GM19372 (cell line): ENCODE measurements around the gene LILRA6.
"Not testable (repeated sequence)": the region's sequence is repeated elsewhere in the genome, so short reads cannot be mapped to it uniquely, and the experiment has no call there.

Source experiments
- ATAC-seq: cut with Tn5 transposase; IDR thresholded peaks from one replicate; pipeline ENCODE4 v1.9.1; 2021; ENCODE audit warnings: mild to moderate bottlenecking, low read depth, moderate library complexity; ENCODE audit not compliant: unreplicated experiment

The LILRA6 gene

DNA sequence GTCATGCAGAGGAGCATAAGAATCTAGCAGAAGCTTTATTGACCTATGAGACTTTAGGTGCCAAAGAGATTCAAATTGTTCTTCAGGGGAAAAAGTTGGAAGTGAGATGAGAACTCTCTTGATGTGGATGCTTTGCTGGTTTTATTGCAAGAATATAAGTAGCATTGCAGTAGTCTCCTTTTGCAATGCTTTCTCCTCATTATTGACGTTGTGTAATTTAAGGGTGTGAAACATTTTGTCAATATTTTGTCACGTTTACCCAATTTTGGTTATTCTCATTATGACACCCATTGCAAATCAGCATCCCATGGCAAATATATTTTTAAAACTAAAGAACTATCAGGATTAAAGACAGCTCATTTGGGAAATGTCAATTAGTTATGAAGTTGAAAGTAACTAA is 26.3 kb upstream of the LILRA6 start:
- ATAC-seq, result no peak

DNA sequence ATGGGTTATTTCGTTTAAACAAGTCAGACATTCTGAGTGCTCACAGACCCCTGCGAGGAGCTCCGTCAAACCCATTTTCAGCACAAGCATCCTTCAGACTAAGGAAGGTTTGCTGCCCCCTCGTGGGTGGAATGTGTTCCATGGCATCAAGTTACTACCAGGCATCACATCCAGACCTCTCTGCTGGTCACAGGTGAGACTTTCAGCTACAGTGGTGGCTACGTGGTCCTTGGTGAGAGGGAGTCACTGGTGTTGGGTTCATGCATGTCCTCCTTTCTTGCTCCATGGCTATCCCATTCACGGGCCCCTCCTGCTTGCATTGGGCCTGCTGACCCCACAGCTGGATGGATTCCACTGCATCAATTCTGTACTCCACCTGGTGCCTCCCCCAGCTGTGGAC is 23.5 kb upstream of the LILRA6 start:
- no peak for ATAC-seq

DNA sequence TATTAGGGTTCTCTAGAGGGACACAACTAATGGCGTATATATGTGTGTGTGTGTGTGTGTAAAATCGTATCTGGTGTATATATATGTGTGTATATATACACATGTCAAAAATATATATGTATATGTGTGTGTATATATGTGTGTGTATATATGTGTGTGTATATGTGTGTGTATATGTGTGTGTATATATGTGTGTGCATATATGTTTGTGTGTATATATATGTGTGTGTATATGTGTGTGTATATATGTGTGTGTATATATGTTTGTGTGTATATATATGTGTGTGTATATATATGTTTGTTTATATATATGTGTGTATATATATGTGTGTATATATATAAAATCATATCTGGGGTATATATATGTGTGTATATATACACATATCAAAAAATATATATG is 19.9 kb upstream of the LILRA6 start:
- ATAC-seq, result no peak

DNA sequence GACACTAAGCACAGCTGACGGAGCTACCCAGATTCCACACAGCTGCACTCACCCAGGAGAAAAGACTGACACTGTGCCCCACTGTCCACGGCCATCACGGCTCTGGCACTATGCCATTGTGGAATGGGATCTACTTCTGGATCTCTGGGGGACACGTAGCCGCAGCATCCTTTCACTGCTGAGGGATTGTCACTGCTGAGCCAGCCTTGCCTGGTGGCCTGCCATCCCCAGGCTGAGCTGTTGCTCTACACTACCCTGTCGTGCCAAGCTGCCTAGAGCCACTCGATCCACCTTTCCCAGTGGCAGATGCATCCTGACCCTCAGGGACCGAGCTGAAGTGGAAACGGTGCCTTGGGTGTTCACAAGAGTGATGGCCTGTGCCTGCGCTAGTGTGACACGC is 19.5 kb upstream of the LILRA6 start:
- ATAC-seq, result no peak

DNA sequence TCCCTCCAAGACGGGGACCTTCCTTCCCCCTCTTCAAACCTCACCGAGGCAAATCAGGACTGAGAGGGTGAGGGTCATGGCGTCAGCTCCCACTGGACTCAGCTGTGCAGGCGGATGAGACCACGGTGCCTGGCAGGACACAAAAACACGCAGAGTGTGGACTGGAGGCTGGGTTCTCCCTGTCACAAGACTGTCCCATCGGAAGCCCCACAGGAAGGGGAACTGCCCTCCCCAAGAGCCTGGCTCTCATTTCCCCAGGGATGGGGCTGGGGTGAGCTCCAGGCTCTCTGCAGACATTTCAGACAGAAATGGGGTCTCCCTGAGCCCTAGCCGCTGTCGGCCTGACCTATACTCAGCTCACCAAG is 14.5 kb upstream of the LILRA6 start, which contains the start of gene LILRB5:
Gene LILRB5 (minus strand): TSS at position 158 of the 365 bp plus-strand sequence. CDS start 80 bp downstream, at position 78.
- no peak for ATAC-seq

DNA sequence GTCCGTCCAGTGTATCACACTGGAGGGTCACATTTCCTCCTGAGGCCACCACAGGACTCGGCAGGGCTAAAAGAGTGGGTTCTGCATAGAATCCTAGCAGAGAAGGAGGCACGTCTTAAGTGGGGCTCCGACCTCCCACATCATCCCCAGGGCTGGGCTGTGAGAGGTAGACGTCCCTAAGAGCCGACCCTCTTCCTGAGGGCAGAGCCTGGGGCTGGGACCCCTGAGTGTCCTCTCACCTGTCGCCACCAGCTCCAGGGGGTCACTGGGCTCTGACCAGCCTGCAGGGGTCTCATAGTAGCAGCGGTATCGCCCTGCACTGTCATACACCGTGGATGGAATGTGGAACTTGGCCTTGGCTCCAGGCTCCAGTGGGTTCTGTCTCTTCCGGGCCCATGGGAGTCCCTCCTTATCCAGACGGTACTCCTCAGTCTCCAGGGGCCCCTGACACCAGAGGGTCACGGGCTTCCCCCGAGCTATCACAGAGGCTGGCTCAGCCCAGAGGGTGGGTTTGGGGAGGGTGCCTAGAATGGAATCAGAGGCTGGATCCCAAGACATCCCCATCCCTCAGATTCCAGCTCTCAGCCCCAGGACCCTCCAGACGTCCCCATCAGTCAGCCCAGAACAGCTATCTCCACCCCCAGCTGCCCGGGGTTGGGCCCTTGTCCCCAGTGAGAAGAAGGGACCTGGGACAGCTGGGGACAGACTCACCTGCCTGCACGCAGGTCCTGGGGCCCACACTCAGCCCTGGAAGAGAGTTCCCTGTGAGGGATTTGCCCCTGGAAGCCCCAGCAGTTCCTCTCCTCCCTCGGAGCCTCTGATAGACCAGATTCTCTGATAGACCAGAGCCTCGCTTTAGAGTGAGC is 13.9 kb upstream of the LILRA6 start:
- ATAC-seq, result no peak

DNA sequence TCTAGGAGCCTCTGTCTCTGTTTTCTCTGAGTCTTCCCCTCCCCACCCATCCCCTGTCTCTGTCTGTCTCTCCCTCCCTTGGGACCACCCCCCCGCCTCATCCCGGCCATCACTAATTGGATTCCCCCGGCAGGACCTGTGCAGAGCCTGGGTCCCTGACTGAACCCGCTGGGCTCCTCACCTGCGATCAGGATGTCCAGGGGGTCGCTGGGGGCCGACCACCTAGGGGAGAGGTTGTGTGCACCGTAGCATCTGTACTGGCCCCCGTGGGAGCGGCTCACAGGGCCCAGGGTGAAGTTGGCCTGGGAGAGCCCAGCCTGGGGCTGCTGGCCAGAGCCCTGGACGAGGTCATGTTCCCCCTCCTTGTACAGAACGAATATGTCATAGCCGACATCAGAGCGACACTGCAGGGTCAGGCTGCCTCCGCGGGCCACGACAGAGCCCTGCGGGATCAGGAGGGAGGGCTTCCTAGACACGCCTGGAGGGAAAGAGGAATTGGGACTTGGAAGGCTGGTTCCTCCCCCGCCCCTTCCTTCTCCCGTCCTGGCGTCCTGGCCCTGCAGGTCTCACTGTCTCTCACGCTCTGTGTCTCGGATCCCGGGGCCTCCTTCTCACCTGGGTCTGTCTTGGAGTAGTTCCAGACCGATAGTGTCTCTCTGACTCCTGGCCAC is 12.7 kb upstream of the LILRA6 start:
- ATAC-seq, result no peak

DNA sequence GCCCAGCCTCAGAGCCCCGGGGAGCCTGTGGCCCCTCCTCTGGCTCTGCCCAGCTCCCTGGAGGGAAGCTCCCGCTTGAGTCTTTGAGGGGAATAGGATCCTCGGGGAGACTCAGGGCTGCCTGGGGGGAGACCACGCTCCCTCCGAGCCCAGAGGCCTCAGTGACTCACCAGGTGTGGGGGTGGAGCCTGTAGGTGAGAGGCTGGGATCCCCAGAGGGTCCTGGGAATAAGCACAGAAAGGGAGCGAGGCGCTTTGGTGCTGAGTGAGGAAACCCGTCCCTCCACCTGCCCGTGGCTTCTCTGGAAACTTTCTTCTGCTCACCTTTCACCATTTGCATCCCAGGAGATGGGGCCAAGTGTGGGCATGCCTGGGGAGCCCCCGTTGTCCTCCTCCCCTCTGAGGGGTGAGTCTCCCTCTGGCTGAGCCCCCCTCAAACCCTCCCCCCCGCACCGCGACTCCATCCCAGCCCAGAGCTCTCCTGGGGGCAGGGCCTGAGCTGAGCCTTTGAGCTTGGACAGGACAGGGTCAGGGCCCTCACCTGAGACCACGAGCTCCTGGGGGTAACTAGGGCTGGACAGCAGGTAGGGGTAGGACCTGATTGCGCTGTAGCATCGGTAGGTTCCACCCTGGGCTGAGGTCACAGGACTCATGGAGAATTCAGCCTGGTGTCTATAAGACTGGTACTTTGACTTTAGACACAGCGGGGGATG is 11.8 kb upstream of the LILRA6 start:
- no peak for ATAC-seq

DNA sequence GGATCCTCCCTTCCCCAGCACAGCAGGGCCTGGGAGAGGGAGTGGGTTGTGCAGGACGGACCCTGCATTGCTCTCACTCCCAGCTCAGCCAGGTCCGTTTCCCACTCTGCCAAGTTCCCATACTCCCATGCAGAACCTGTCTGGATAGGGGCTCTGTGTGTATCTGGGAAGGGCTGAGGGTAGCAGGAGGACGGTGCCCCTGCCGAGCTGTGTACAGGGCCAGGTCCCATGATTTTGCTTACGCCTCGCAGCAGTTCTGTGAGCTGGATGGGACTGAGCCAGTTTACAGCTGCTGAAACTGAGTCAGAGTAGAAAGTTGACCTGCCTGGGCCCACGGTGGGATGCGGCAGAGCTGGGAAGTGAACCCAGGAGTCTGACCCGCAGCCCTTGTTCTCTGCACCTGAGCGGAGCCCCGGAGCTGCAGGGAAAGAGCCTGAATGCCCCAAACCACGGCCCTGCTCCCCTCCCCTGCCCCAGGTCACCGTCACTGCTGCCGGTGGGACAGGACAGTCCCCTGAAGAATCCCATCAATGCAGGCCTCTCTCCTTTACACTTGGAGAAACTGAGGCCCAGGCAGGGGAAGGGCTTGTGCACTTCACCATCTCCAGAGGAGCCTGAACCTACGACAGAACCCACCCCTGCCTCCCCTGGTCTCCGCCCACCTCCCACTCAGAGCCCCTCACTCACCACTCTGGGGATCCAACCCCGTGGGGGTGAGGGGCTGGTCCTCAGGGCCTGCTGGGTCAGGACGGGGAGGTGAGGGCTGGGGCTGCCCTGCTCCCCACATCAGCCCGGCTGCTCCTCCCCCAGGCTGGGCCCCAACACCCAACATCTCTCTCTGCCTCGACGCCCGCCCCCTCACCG is 11.0 kb upstream of the LILRA6 start:
- no peak for ATAC-seq

DNA sequence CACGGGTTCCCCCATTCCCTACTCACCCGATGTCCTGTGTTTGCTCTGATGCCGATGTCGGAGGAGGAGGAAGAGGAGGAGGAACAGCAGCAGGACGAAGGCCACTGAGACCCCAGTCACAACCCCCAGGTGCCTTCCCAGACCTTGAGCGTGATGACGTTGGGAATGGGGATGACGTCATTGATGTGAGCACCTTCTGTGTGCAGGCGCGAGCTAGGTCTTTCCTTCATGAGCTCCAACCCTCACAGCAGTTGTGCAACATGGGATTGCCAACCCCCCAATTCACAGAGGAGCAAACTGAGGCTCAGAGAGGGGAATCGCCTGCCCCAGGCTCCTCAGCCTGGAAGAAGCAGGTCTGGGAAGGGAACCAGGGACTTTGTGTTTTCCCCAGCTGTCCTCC is 10.3 kb upstream of the LILRA6 start:
- no peak for ATAC-seq

DNA sequence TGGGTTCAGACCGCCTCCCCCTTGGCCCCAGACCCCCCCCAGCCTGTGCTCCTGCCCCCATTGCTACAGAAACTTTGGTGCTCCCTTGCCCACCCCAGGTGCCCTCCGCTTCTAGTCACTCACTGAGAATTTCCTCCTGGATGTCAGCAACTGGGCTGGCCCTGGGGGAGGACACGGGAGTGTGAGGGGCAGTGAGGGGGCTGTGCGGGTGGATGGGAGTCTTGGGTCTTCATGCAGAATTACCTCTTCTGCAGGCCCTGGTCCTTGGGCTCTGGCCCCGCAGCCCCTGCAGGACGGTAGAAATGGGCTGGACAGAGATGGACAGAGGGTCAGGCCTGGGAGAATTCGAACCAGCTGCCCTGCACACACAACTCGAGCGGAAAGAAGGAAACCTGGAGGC is 9.7 kb upstream of the LILRA6 start:
- ATAC-seq, result no peak

DNA sequence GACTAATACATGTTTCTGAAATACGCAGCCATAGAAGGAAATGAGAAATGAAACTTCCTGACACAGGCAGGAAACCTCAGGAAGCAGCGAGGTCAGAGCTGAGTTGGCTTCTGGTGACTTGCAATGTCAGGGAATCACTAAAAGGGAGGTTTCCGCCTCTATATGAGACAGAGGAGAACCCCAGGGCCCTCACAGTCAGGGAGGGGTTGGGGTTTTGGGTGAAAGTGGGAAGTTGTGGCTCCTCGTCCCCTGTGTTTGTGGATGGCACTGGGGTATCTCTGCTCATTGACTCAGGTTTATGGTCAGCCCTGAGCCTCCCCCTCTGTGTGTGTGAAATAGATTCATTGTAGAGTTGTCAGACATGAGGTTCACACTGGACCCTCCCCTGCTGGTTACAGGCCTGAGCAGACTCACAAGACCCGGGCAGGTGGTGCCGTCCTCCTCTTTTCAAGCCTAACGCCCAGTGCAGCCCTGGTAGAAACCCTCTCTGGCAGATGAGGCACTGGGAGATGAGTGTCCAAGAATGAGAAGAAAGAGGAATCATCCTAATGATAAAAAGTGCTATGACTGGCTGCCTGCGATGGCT is 5.5 kb upstream of the LILRA6 start:
- ATAC-seq, result no peak

DNA sequence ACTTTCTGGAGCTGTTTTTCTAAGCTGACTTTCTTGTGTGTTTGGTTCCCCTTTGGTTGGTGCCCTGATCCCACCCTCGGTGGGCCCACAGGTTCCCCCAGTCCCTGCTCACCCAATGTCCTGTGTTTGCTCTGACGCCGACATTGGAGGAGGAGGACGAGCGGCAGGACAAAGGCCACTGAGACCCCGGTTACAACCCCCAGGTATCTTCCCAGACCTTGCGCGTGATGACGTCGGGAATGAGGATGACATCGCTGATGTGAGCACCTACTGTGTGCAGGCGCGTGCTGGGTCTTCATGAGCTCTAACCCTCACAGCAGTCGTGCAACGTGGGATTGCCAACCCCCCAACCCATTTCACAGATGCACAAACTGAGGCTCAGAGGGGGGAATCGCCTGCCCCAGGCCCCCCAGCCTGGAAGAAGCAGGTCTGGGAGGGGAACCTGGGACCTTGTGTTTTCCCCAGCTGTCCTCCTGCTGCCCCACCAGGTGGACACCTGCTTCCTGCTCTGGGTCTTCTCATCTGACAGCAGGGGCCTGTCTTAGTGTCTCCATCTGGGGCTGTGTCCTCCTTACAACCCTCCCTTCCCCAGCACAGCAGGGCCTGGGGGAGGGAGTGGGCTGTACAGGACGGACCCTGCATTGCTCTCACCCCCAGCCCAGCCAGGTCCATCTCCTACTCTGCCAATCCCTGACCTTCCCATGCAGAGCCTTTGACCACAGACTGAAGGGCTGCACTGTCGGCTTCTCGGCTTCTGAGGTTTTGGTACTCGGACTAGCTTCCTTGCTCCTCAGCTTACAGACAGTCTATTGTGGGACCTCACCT is 4.7 kb upstream of the LILRA6 start:
- no peak for ATAC-seq

DNA sequence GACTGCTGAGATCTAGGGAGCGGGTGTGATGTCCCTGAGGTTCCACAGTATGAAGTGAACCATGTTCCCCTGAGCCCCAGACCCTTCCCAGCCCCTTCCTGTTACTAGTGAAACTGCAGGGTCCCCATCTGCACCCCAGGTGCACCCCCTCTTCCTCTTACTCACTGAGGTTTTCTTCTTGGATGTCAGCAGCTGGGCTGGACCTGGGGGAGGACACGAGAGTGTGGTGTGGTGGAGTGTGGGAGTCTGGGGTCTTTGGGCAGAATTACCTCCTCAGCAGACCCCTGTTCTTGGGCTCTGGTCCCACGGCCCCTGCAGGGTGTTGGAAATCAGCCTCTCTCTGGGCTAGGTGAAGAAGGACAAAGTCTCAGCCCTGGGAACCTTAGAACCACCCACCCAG is 3.3 kb upstream of the LILRA6 start:
- ATAC-seq, result no peak

DNA sequence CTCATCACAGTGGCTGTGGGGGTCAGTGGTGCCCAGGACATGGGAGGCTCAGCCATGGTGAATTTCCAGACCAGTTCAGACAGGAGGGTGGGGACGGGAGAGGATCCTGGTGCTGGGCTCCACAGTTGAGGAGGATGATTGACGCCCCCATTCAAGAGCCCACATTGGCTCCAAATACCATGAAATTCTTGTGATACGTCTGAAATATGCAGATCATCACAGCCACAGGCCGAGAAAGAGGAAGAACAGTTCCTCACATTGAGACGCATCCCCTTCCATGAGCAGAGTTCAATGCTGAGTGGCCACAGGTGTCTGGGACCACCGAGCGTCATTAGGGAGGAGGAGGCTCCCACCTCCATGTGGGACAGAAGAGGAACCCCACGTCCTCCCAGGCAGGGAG is 1.2 kb upstream of the LILRA6 start:
- not testable (repeated sequence) for ATAC-seq

DNA sequence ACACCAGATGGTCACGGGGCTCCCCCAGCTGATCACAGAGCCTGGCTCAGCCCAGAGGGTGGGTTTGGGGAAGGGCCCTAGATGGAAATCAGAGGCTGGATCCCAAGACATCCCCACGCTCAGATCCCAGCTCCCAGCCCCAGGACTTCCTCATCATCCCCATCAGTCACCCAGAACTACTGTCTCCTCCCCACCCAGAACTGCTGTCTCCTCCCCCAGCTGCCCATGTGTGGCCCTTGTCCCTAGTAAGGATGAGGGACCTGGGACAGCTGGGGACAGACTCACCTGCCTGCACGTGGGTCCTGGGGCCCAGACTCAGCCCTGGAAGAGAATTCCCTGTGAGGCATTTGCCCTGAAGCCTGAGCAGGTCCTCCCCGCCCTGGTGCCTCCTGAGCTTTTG is 356 bp downstream of the LILRA6 start:
- not testable (repeated sequence) for ATAC-seq

DNA sequence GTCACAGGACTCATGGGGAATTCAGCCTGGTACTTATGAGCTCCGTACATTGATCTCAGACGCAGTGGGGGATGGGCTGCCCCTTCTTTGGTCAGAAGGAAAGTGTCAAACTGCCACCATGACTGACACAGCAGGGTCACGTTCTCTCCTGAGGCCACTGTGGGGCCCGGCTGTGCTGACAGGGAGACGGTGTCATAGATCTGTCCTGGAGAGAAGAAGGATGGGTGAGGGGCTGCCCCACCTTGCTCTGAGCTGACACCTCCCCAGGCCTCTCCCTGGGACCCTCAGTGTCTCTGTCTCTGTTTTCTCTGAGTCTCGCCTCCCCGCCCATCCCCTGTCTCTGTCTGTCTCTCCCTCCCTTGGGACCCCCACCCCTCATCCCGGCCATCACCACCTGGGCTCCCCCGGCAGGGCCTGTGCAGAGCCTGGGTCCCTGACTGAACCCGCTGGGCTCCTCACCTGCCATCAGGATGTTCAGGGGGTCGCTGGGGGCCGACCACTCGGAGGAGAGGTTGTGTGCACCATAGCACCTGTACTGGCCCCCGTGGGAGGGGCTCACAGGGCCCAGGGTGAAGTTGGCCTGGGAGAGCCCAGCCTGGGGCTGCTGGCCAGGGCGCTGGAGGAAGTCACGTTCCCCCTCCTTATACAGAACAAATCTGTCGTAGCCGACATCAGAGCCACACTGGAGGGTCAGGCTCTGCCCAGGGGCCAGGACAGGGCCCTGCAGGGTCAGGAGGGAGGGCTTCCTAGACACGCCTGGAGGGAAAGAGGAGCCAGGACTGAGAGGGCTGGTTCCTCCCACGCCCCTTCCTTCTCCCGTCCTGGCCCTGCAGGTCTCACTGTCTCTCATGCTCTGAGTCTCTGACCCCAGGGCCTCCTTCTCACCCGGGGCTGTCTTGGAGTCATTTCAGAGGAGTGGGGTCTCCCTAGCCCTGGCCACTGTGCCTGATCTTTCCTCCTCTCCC is 1.9 kb downstream of the LILRA6 start:
- ATAC-seq, result not testable (repeated sequence)
